A549 (cell line): ENCODE measurements around the gene HNRNPUL2. TPM values are rescaled to one million over a fixed set of nuclear protein-coding genes. Genes with fewer than 3 reads are reported as not detected.

Experiments used
- ATAC-seq, 2 experiments: fragments of 200-7000 bp in 1 of 2; fragments of >200 bp in 1 of 2; cut with Nextera tagmentation in 1 of 2; cut with Tn5 transposase in 1 of 2; 3 replicates each; pipeline versions ENCODE4 v1.8.0 to v1.9.1; 2018 to 2020; ENCODE audit warnings: mild to moderate bottlenecking in 1 of 2, moderate library complexity in 1 of 2
- CTCF ChIA-PET: fragments of 300-600 bp; sonication (Branson Sonifier 250); formaldehyde crosslinking; extraction: SDS; loops from one replicate; lab custom pipeline; 2021; ENCODE audit warnings: antibody characterized with exemption, inconsistent platforms; lab: Yijun Ruan, JAX
- POLR2A ChIA-PET: fragments of 350-600 bp; formaldehyde crosslinking; extraction: SDS; loops from one replicate; lab custom pipeline; 2021; ENCODE audit warnings: antibody characterized with exemption, inconsistent platforms; lab: Yijun Ruan, JAX
- DNase-seq, 2 experiments: peaks; one replicate each; pipeline versions ENCODE4 v3.0.0 to v3.0.0-alpha.2; 2011 to 2016; ENCODE audit warnings: low read depth in 1 of 2, low spot score in 1 of 2
- FAIRE-seq: peaks from 2 replicates; lab custom pipeline; 2011; peaks lifted over from hg19 to GRCh38; lab: Jason Lieb, UNC
- H3K27ac ChIP-seq, 2 experiments: fragments of >200 bp; sonication (Bioruptor Twin); formaldehyde crosslinking; 3 replicates each; pipeline ENCODE4 v1.5.1; 2016 to 2017
- H3K4me1 ChIP-seq: fragments of >200 bp; sonication (Bioruptor Twin); formaldehyde crosslinking; 3 replicates; pipeline ENCODE4 v1.6.1; 2016
- H3K4me2 ChIP-seq: fragments of >200 bp; sonication (Bioruptor Twin); formaldehyde crosslinking; 3 replicates; pipeline ENCODE4 v1.6.1; 2016
- H3K4me3 ChIP-seq: fragments of >200 bp; sonication (Bioruptor Twin); formaldehyde crosslinking; 3 replicates; pipeline ENCODE4 v1.5.1; 2016
- H3K9me3 ChIP-seq: fragments of >200 bp; sonication (Bioruptor Twin); formaldehyde crosslinking; 3 replicates; pipeline ENCODE4 v1.6.1; 2016
- BHLHE40 ChIP-seq: IDR thresholded peaks from 2 replicates; pipeline ENCODE4 v1.6.1; 2012; ENCODE audit warnings: low read depth, low read length, inconsistent platforms
- CEBPB ChIP-seq, 2 experiments: fragments of >200 bp in 1 of 2; sonication (Bioruptor Twin) in 1 of 2; formaldehyde crosslinking in 1 of 2; IDR thresholded peaks; 2 replicates each; pipeline ENCODE4 v1.6.1; 2012 to 2016
- CHD4 ChIP-seq: fragments of 200-600 bp; sonication (generic); IDR thresholded peaks from 2 replicates; pipeline ENCODE4 v1.6.1; 2016; ENCODE audit warnings: antibody characterized with exemption, mild to moderate bottlenecking, borderline replicate concordance
- EHF ChIP-seq: fragments of 250-450 bp; sonication (Bioruptor Pico); IDR thresholded peaks from 2 replicates; pipeline ENCODE4 v1.5.0; 2020; ENCODE audit warnings: mild to moderate bottlenecking
- ESRRA ChIP-seq: fragments of 150-350 bp; IDR thresholded peaks from 2 replicates; pipeline ENCODE4 v1.6.1; 2014; ENCODE audit warnings: mild to moderate bottlenecking, low read length, borderline replicate concordance
- FOSB ChIP-seq: fragments of 250-450 bp; sonication (Bioruptor Pico); IDR thresholded peaks from 2 replicates; pipeline ENCODE4 v1.5.0; 2020; ENCODE audit warnings: mild to moderate bottlenecking, moderate library complexity
- GATA3 ChIP-seq: IDR thresholded peaks from 2 replicates; pipeline ENCODE4 v1.6.1; 2012; ENCODE audit warnings: borderline replicate concordance
- HOXB13 ChIP-seq: fragments of 250-450 bp; sonication (Bioruptor Pico); IDR thresholded peaks from 2 replicates; pipeline ENCODE4 v1.5.0; 2020; ENCODE audit warnings: low read depth, mild to moderate bottlenecking, moderate library complexity
- HOXB5 ChIP-seq: fragments of 250-450 bp; sonication (Bioruptor Pico); IDR thresholded peaks from 2 replicates; pipeline ENCODE4 v1.5.0; 2020; ENCODE audit warnings: mild to moderate bottlenecking, moderate library complexity
- JUNB ChIP-seq: fragments of >200 bp; sonication (Bioruptor Twin); formaldehyde crosslinking; IDR thresholded peaks from 2 replicates; pipeline ENCODE4 v1.6.1; 2016
- KDM1A ChIP-seq: fragments of 200-600 bp; sonication (generic); IDR thresholded peaks from 2 replicates; pipeline ENCODE4 v1.6.1; 2016; ENCODE audit warnings: low read depth, mild to moderate bottlenecking
- MYC ChIP-seq: IDR thresholded peaks from 2 replicates; pipeline ENCODE4 v1.6.1; 2012; ENCODE audit warnings: mild to moderate bottlenecking, inconsistent platforms, low read length, improper control_type of control experiment, borderline replicate concordance
- PHF8 ChIP-seq: fragments of 200-600 bp; sonication (generic); IDR thresholded peaks from 2 replicates; pipeline ENCODE4 v1.6.1; 2016; ENCODE audit warnings: low read depth, mild to moderate bottlenecking, antibody characterized with exemption, moderate library complexity, borderline replicate concordance
- RFX5 ChIP-seq: fragments of 450-650 bp; IDR thresholded peaks from 2 replicates; pipeline ENCODE4 v1.7.1; 2014; ENCODE audit warnings: antibody characterized with exemption, mild to moderate bottlenecking, moderate library complexity
- SMC3 ChIP-seq: fragments of >200 bp; sonication (Bioruptor Twin); formaldehyde crosslinking; IDR thresholded peaks from 3 replicates; pipeline ENCODE4 v1.6.1; 2018; ENCODE audit warnings: inconsistent platforms
- SREBF2 ChIP-seq: fragments of 450-650 bp; IDR thresholded peaks from 2 replicates; pipeline ENCODE4 v1.6.1; 2014; ENCODE audit warnings: mild to moderate bottlenecking, moderate library complexity
- TFCP2L1 ChIP-seq: fragments of 250-450 bp; sonication (Bioruptor Pico); IDR thresholded peaks from 2 replicates; pipeline ENCODE4 v1.5.0; 2021; ENCODE audit warnings: mild to moderate bottlenecking
- ZNF302 ChIP-seq: fragments of 250-450 bp; sonication (Bioruptor Pico); IDR thresholded peaks from 2 replicates; pipeline ENCODE4 v1.9.0; 2021; ENCODE audit warnings: inconsistent platforms, mild to moderate bottlenecking, moderate library complexity
- ZSCAN20 ChIP-seq: fragments of 250-450 bp; sonication (Bioruptor Pico); IDR thresholded peaks from 2 replicates; pipeline ENCODE4 v1.8.0; 2022; ENCODE audit warnings: mild to moderate bottlenecking, moderate library complexity
- WGBS: methylation state at CpG from one replicate; pipeline ENCODE4 v1.1.6; 2017; ENCODE audit errors: missing lambda C conversion rate; 5-methylcytosine and 5-hydroxymethylcytosine counted together
- polyA plus RNA-seq, 4 experiments: library from polyadenylated mRNA; depleted of rRNA in 3 of 4; stranded (reverse); fragments of >200 nt; fragmentation: RNase III in 1 of 4; extraction: RNeasy Plus Mini Kit Qiagen cat#74134 plus additional on column Dnase treatment in 1 of 4; gene quantifications; 2 replicates in 3 of 4; 3 replicates in 1 of 4; pipeline ENCODE4 v1.2.3, GENCODE V29; 2011 to 2017
- TF ChIP-seq, protein P1 (sequence below): fragments of 200-600 bp; sonication (generic); IDR thresholded peaks from 2 replicates; pipeline ENCODE4 v1.6.1; 2016; ENCODE audit warnings: antibody characterized with exemption, mild to moderate bottlenecking, moderate library complexity

HNRNPUL2 gene
- polyA plus RNA-seq, 2 of the 4 experiments (the other 2 are of a cell fraction): 31.4 to 74.4 TPM

DNA sequence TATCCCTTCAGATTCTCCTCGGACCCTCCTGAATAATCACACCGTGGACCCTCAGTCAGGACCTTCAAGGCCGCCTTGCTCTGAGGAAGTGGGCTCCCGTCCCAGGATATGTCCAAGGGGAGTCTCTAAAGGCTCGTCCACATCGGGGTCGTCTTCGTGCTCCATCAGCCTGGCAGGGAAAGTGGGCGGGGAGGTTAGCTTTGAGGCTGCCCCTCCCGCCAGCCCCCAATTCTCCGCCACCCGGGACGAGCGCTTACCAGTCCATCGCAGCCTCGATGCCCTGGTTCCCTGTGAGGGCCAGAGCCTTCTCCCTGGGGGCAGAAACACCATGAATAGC, 48.9 kb downstream of the HNRNPUL2 start:
- 9% methylated on average over 9 of the region's 16 CpGs for WGBS
- FAIRE-seq (no peak), ATAC-seq (peak; percentile 20 to 27; a peak in 2 of 6 replicates), DNase-seq (no peak)
- Histone ChIP-seq H3K4me2 (peak overlapping the region; percentile 90), H3K27ac (peak overlapping the region; percentile 87 to 92), H3K4me1 (peaks cover 24% of the 10 kb centered on the region), H3K4me3 (peak overlapping the region; percentile 67), H3K9me3 (no peaks in the 10 kb centered on the region)
- CTCF ChIA-PET: interaction anchor here (2.3 to 7.2 kb wide), 2 partner anchors 14 to 22 kb away, joined by 5 to 126 read pairs; partner anchors contain the start of gene LRRN4CL
- POLR2A ChIA-PET: interaction anchor here (1.3 to 2.7 kb wide), 2 partner anchors 76 to 87 kb away, joined by 4 to 10 read pairs; partner anchors contain the start of genes TUT1 and ZBTB3
- TF ChIP-seq, protein P1, sequence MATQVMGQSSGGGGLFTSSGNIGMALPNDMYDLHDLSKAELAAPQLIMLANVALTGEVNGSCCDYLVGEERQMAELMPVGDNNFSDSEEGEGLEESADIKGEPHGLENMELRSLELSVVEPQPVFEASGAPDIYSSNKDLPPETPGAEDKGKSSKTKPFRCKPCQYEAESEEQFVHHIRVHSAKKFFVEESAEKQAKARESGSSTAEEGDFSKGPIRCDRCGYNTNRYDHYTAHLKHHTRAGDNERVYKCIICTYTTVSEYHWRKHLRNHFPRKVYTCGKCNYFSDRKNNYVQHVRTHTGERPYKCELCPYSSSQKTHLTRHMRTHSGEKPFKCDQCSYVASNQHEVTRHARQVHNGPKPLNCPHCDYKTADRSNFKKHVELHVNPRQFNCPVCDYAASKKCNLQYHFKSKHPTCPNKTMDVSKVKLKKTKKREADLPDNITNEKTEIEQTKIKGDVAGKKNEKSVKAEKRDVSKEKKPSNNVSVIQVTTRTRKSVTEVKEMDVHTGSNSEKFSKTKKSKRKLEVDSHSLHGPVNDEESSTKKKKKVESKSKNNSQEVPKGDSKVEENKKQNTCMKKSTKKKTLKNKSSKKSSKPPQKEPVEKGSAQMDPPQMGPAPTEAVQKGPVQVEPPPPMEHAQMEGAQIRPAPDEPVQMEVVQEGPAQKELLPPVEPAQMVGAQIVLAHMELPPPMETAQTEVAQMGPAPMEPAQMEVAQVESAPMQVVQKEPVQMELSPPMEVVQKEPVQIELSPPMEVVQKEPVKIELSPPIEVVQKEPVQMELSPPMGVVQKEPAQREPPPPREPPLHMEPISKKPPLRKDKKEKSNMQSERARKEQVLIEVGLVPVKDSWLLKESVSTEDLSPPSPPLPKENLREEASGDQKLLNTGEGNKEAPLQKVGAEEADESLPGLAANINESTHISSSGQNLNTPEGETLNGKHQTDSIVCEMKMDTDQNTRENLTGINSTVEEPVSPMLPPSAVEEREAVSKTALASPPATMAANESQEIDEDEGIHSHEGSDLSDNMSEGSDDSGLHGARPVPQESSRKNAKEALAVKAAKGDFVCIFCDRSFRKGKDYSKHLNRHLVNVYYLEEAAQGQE: no peak
- TF ChIP-seq MYC (no peak), BHLHE40 (no peak), JUNB (no peak), EHF (no peak), FOSB (CRISPR knock-in tag) (no peak), CEBPB (IDR thresholded peaks at IDR 0.05) (no peak), ZSCAN20 (CRISPR knock-in tag) (no peak), CHD4 (no peak), HOXB5 (CRISPR knock-in tag) (no peak), SMC3 (no peak), SREBF2 (no peak), ESRRA (no peak)

- peak overlapping the region; percentile 90 for H3K4me2 ChIP-seq
- peak overlapping the region in 1 of 2 experiments; percentile 92; a peak in 2 of 6 replicates for H3K27ac ChIP-seq
- TF ChIP-seq HOXB13 (CRISPR knock-in tag): no peak
- no peak for ATAC-seq
- FAIRE-seq: no peak
- peaks cover 28% of the 10 kb centered on the region for H3K4me1 ChIP-seq
- ChIA-PET POLR2A (interaction anchor here (1.2 to 1.8 kb wide), 2 partner anchors 49 to 109 kb away, joined by 3 to 6 read pairs; partner anchors contain the start of gene HNRNPUL2), CTCF (interaction anchor here (1.2 to 9.0 kb wide), 4 partner anchors 15 to 66 kb away, joined by 4 to 72 read pairs (median 5); partner anchors contain the start of genes EML3 and LRRN4CL)
- no peaks in the 10 kb centered on the region for H3K9me3 ChIP-seq
- peak overlapping the region; percentile 67 for H3K4me3 ChIP-seq
- 75% methylated on average over 15 of the region's 15 CpGs for WGBS
- no peak for DNase-seq
Measured at GRCh38 chr11:62677714-62678113, 49.5 kb downstream of the HNRNPUL2 start.

- no peaks in the 10 kb centered on the region for H3K9me3 ChIP-seq
- FAIRE-seq: no peak
- ChIA-PET POLR2A (interaction anchor here (0.6 to 1.8 kb wide), 5 partner anchors 10 to 109 kb away, joined by 3 to 11 read pairs (median 6); partner anchors contain the start of genes C11orf98, CSKMT, HNRNPUL2 and INTS5), CTCF (interaction anchor here (1.1 to 9.0 kb wide), 4 partner anchors 10 to 65 kb away, joined by 3 to 72 read pairs (median 4); partner anchors contain the start of genes EML3 and LRRN4CL)
- peaks cover 30% of the 10 kb centered on the region for H3K4me1 ChIP-seq
- H3K4me2 ChIP-seq: 0 out of 3 replicates have a peak overlapping the region, but pooled peaks have one; percentile 90
- no peak for DNase-seq
- ATAC-seq: no peak
- no peak overlapping the region for H3K27ac ChIP-seq
- no peak overlapping the region for H3K4me3 ChIP-seq
- 89% methylated on average over 6 of the region's 6 CpGs for WGBS
- TF ChIP-seq GATA3 (no peak), RFX5 (no peak), KDM1A (no peak), PHF8 (no peak), ESRRA (no peak), SREBF2 (no peak), TFCP2L1 (CRISPR knock-in tag) (no peak), ZNF302 (CRISPR knock-in tag) (no peak)
Measured at GRCh38 chr11:62677156-62677555, 50.1 kb downstream of the HNRNPUL2 start.
